ENCODE data around the gene NT5C2.
"Not testable (repeated sequence)": the region's sequence is repeated elsewhere in the genome, so short reads cannot be mapped to it uniquely, and the experiment has no call there.

NT5C2 gene

GRCh38 chr10:103207141-103207540 is 14.1 kb upstream of the NT5C2 start:
- no peak overlapping the region for H3K18ac ChIP-seq (ENCODE audit: low read length)
- no CpG with 5 or more reads among the region's 2 CpGs for WGBS, 2 donors (ENCODE audit: extremely low coverage in 2 of 2, insufficient read length in 2 of 2, insufficient replicate concordance in 1 of 2)

GRCh38 chr10:103206715-103207114 is 13.6 kb upstream of the NT5C2 start:
- not testable (repeated sequence) for H3K79me1 ChIP-seq (ENCODE audit: low read depth, low read length); H3K23ac ChIP-seq (ENCODE audit: low read depth, low read length, poor library complexity); H3K14ac ChIP-seq (ENCODE audit: low read length); H3K27me3 ChIP-seq (ENCODE audit: control insufficient read depth in 3 of 3, insufficient read depth in 3 of 3, low read depth in 1 of 3, low read length in 3 of 3); H3K4me2 ChIP-seq (ENCODE audit: insufficient read depth, low read length, poor library complexity, severe bottlenecking); H3K36me3 ChIP-seq (replicated peaks in 1 of 2; ENCODE audit: control insufficient read depth in 2 of 2, insufficient read depth in 2 of 2, low read length in 2 of 2); H3K4me3 ChIP-seq (ENCODE audit: low read length in 2 of 2); H4K8ac ChIP-seq (ENCODE audit: low read depth, low read length); H4K91ac ChIP-seq (ENCODE audit: low read depth, low read length, poor library complexity); H2BK5ac ChIP-seq (ENCODE audit: low read length); H2BK120ac ChIP-seq (ENCODE audit: low read depth, low read length); H3K27ac ChIP-seq (replicated peaks; ENCODE audit: low read length); H3K9ac ChIP-seq (ENCODE audit: low read depth, low read length, poor library complexity); H2AFZ ChIP-seq (ENCODE audit: low read length); DNase-seq (ENCODE audit: low spot score); H3K4ac ChIP-seq (ENCODE audit: low read length); H2BK15ac ChIP-seq (ENCODE audit: low read length); H2AK5ac ChIP-seq (ENCODE audit: low read depth, low read length); H3K9me3 ChIP-seq (replicated peaks in 1 of 2; ENCODE audit: control insufficient read depth in 2 of 2, insufficient read depth in 1 of 2, low read depth in 1 of 2, low read length in 2 of 2); H3K18ac ChIP-seq (ENCODE audit: low read length); H2BK12ac ChIP-seq (ENCODE audit: low read length)
- no CpG with 5 or more reads among the region's 3 CpGs for WGBS, 2 donors (ENCODE audit: extremely low coverage in 2 of 2, insufficient read length in 2 of 2, insufficient replicate concordance in 1 of 2)
- H3K4me1 ChIP-seq (ENCODE audit: control insufficient read depth in 2 of 2, insufficient read depth in 1 of 2, low read depth in 1 of 2, low read length in 2 of 2): peaks cover 7 to 17% of the 10 kb centered on the region in 2 donors

More at GRCh38 chr10:103207141-103207540, 14.1 kb upstream of the NT5C2 start:
- no peaks in the 10 kb centered on the region for H3K36me3 ChIP-seq (replicated peaks in 1 of 2; ENCODE audit: control insufficient read depth in 2 of 2, insufficient read depth in 2 of 2, low read length in 2 of 2)
- H3K4me2 ChIP-seq (ENCODE audit: insufficient read depth, low read length, poor library complexity, severe bottlenecking): no peak overlapping the region
- H3K27me3 ChIP-seq (ENCODE audit: control insufficient read depth in 3 of 3, insufficient read depth in 3 of 3, low read depth in 1 of 3, low read length in 3 of 3): no peaks in the 10 kb centered on the region
- no peak overlapping the region for H3K14ac ChIP-seq (ENCODE audit: low read length)
- no peak overlapping the region for H4K8ac ChIP-seq (ENCODE audit: low read depth, low read length)
- no peak overlapping the region for H2BK120ac ChIP-seq (ENCODE audit: low read depth, low read length)
- no peak overlapping the region for H3K4me3 ChIP-seq (ENCODE audit: low read length in 2 of 2)
- DNase-seq (ENCODE audit: low spot score): no peak
- H2BK5ac ChIP-seq (ENCODE audit: low read length): no peak overlapping the region
- H3K9ac ChIP-seq (ENCODE audit: low read depth, low read length, poor library complexity): no peak overlapping the region
- no peak overlapping the region for H2BK15ac ChIP-seq (ENCODE audit: low read length)
- no peak overlapping the region for H4K91ac ChIP-seq (ENCODE audit: low read depth, low read length, poor library complexity)
- no peaks in the 10 kb centered on the region for H3K79me1 ChIP-seq (ENCODE audit: low read depth, low read length)
- no peak overlapping the region for H2BK12ac ChIP-seq (ENCODE audit: low read length)
- no peaks in the 10 kb centered on the region for H3K9me3 ChIP-seq (replicated peaks in 1 of 2; ENCODE audit: control insufficient read depth in 2 of 2, insufficient read depth in 1 of 2, low read depth in 1 of 2, low read length in 2 of 2)
- no peak overlapping the region for H2AFZ ChIP-seq (ENCODE audit: low read length)
- H3K4ac ChIP-seq (ENCODE audit: low read length): no peak overlapping the region
- H2AK5ac ChIP-seq (ENCODE audit: low read depth, low read length): no peak overlapping the region
- H3K4me1 ChIP-seq (ENCODE audit: control insufficient read depth in 2 of 2, insufficient read depth in 1 of 2, low read depth in 1 of 2, low read length in 2 of 2): peaks cover 7 to 17% of the 10 kb centered on the region in 2 donors
- H3K27ac ChIP-seq (replicated peaks; ENCODE audit: low read length): no peak overlapping the region
- no peak overlapping the region for H3K23ac ChIP-seq (ENCODE audit: low read depth, low read length, poor library complexity)

- H3K9ac ChIP-seq (ENCODE audit: low read depth, low read length, poor library complexity); H3K4me3 ChIP-seq (ENCODE audit: low read length in 2 of 2); H3K4me2 ChIP-seq (ENCODE audit: insufficient read depth, low read length, poor library complexity, severe bottlenecking); H3K27me3 ChIP-seq (ENCODE audit: control insufficient read depth in 3 of 3, insufficient read depth in 3 of 3, low read depth in 1 of 3, low read length in 3 of 3); H4K8ac ChIP-seq (ENCODE audit: low read depth, low read length); DNase-seq (ENCODE audit: low spot score); H3K36me3 ChIP-seq (replicated peaks in 1 of 2; ENCODE audit: control insufficient read depth in 2 of 2, insufficient read depth in 2 of 2, low read length in 2 of 2); H4K91ac ChIP-seq (ENCODE audit: low read depth, low read length, poor library complexity); H2BK5ac ChIP-seq (ENCODE audit: low read length); H3K9me3 ChIP-seq (replicated peaks in 1 of 2; ENCODE audit: control insufficient read depth in 2 of 2, insufficient read depth in 1 of 2, low read depth in 1 of 2, low read length in 2 of 2); H2BK120ac ChIP-seq (ENCODE audit: low read depth, low read length); H3K79me1 ChIP-seq (ENCODE audit: low read depth, low read length); H3K27ac ChIP-seq (replicated peaks; ENCODE audit: low read length); H3K4ac ChIP-seq (ENCODE audit: low read length); H2BK12ac ChIP-seq (ENCODE audit: low read length); H2AK5ac ChIP-seq (ENCODE audit: low read depth, low read length); H2BK15ac ChIP-seq (ENCODE audit: low read length); H3K18ac ChIP-seq (ENCODE audit: low read length); H3K14ac ChIP-seq (ENCODE audit: low read length); H2AFZ ChIP-seq (ENCODE audit: low read length); H3K23ac ChIP-seq (ENCODE audit: low read depth, low read length, poor library complexity): not testable (repeated sequence)
- no CpG with 5 or more reads among the region's 4 CpGs for WGBS, 2 donors (ENCODE audit: extremely low coverage in 2 of 2, insufficient read length in 2 of 2, insufficient replicate concordance in 1 of 2)
- H3K4me1 ChIP-seq (ENCODE audit: control insufficient read depth in 2 of 2, insufficient read depth in 1 of 2, low read depth in 1 of 2, low read length in 2 of 2): peaks cover 7 to 17% of the 10 kb centered on the region in 2 donors
These were observed 12.3 kb upstream of the NT5C2 start for GRCh38 chr10:103205401-103205800.

- H4K8ac ChIP-seq (ENCODE audit: low read depth, low read length): no peak overlapping the region
- H3K9me3 ChIP-seq (replicated peaks in 1 of 2; ENCODE audit: control insufficient read depth in 2 of 2, insufficient read depth in 1 of 2, low read depth in 1 of 2, low read length in 2 of 2): no peaks in the 10 kb centered on the region
- H3K14ac ChIP-seq (ENCODE audit: low read length): no peak overlapping the region
- no peak overlapping the region for H2BK15ac ChIP-seq (ENCODE audit: low read length)
- H2BK12ac ChIP-seq (ENCODE audit: low read length): no peak overlapping the region
- H3K27me3 ChIP-seq (ENCODE audit: control insufficient read depth in 3 of 3, insufficient read depth in 3 of 3, low read depth in 1 of 3, low read length in 3 of 3): no peaks in the 10 kb centered on the region
- no peak overlapping the region for H2AFZ ChIP-seq (ENCODE audit: low read length)
- H3K4me3 ChIP-seq (ENCODE audit: low read length in 2 of 2): no peak overlapping the region
- H3K4ac ChIP-seq (ENCODE audit: low read length): no peak overlapping the region
- H2AK5ac ChIP-seq (ENCODE audit: low read depth, low read length): no peak overlapping the region
- H3K9ac ChIP-seq (ENCODE audit: low read depth, low read length, poor library complexity): no peak overlapping the region
- no CpG with 5 or more reads among the region's 8 CpGs for WGBS, 2 donors (ENCODE audit: extremely low coverage in 2 of 2, insufficient read length in 2 of 2, insufficient replicate concordance in 1 of 2)
- no peak overlapping the region for H4K91ac ChIP-seq (ENCODE audit: low read depth, low read length, poor library complexity)
- peaks cover 7 to 17% of the 10 kb centered on the region in 2 donors for H3K4me1 ChIP-seq (ENCODE audit: control insufficient read depth in 2 of 2, insufficient read depth in 1 of 2, low read depth in 1 of 2, low read length in 2 of 2)
- no peak overlapping the region for H3K23ac ChIP-seq (ENCODE audit: low read depth, low read length, poor library complexity)
- peak; percentile 38 for DNase-seq (ENCODE audit: low spot score)
- H3K4me2 ChIP-seq (ENCODE audit: insufficient read depth, low read length, poor library complexity, severe bottlenecking): no peak overlapping the region
- no peak overlapping the region for H3K27ac ChIP-seq (replicated peaks; ENCODE audit: low read length)
- no peak overlapping the region for H2BK120ac ChIP-seq (ENCODE audit: low read depth, low read length)
- no peak overlapping the region for H2BK5ac ChIP-seq (ENCODE audit: low read length)
- H3K79me1 ChIP-seq (ENCODE audit: low read depth, low read length): no peaks in the 10 kb centered on the region
- no peaks in the 10 kb centered on the region for H3K36me3 ChIP-seq (replicated peaks in 1 of 2; ENCODE audit: control insufficient read depth in 2 of 2, insufficient read depth in 2 of 2, low read length in 2 of 2)
- H3K18ac ChIP-seq (ENCODE audit: low read length): no peak overlapping the region
These were observed 11.5 kb upstream of the NT5C2 start for GRCh38 chr10:103204353-103205255.

Data from neuronal stem cell (in vitro differentiated cells).